KMS-11 (cell line): ENCODE results near the gene CUL9.

Experiments
- H2AFZ ChIP-seq: fragments of 200-600 bp; sonication (generic); 2 replicates; pipeline ENCODE4 v1.6.1; 2016; ENCODE audit warnings: antibody characterized with exemption, mixed run types, low read depth
- H3K27ac ChIP-seq: fragments of 200-600 bp; sonication (generic); 2 replicates; pipeline ENCODE4 v1.6.1; 2016; ENCODE audit warnings: mild to moderate bottlenecking, mixed run types
- H3K27me3 ChIP-seq: fragments of 200-600 bp; sonication (generic); 2 replicates; pipeline ENCODE4 v1.6.1; 2017; ENCODE audit warnings: mild to moderate bottlenecking, low read depth, mixed run types, moderate library complexity; ENCODE audit not compliant: insufficient read depth
- H3K36me3 ChIP-seq: fragments of 200-600 bp; sonication (generic); 2 replicates; pipeline ENCODE4 v1.6.1; 2017; ENCODE audit warnings: mild to moderate bottlenecking, mixed run types; ENCODE audit not compliant: insufficient read depth
- H3K4me1 ChIP-seq: fragments of 200-600 bp; sonication (generic); 2 replicates; pipeline ENCODE4 v1.6.1; 2016; ENCODE audit warnings: mild to moderate bottlenecking, low read depth, mixed run types; ENCODE audit not compliant: poor library complexity, severe bottlenecking
- H3K4me2 ChIP-seq: fragments of 200-600 bp; sonication (generic); 2 replicates; pipeline ENCODE4 v1.7.0; 2016; ENCODE audit warnings: mild to moderate bottlenecking, mixed run types
- H3K4me3 ChIP-seq: fragments of 200-600 bp; sonication (generic); IDR thresholded peaks from 2 replicates; pipeline ENCODE4 v1.6.1; 2017; ENCODE audit warnings: low read depth, low read length, mixed read lengths; ENCODE audit not compliant: insufficient read depth
- H3K79me2 ChIP-seq: fragments of 200-600 bp; sonication (generic); 2 replicates; pipeline ENCODE4 v1.6.1; 2016; ENCODE audit warnings: low read depth, mixed run types; ENCODE audit not compliant: insufficient read depth
- H3K9ac ChIP-seq: fragments of 200-600 bp; sonication (generic); 2 replicates; pipeline ENCODE4 v1.6.1; 2016; ENCODE audit warnings: mild to moderate bottlenecking, mixed run types
- H4K20me1 ChIP-seq: fragments of 200-600 bp; sonication (generic); 2 replicates; pipeline ENCODE4 v1.6.1; 2016; ENCODE audit warnings: mild to moderate bottlenecking, mixed run types; ENCODE audit not compliant: insufficient read depth
- CTCF ChIP-seq: fragments of 200-600 bp; sonication (generic); conservative IDR thresholded peaks from 2 replicates; pipeline ENCODE4 v1.6.1; 2017; ENCODE audit warnings: low read depth, mild to moderate bottlenecking, antibody characterized with exemption, low read length, moderate library complexity, mixed read lengths

CUL9 gene

GRCh38 chr6:43184268-43184985 lies 2.4 kb downstream of the CUL9 start:
- Histone ChIP-seq H3K9ac (no peak overlapping the region), H3K79me2 (peaks cover 7% of the 10 kb centered on the region; the same call in 1 of the 2 replicates), H3K36me3 (no peaks in the 10 kb centered on the region), H3K27me3 (no peaks in the 10 kb centered on the region), H3K4me2 (no peak overlapping the region), H4K20me1 (no peaks in the 10 kb centered on the region), H3K4me3 (no peak overlapping the region), H3K4me1 (peaks cover 13% of the 10 kb centered on the region), H3K27ac (no peak overlapping the region), H2AFZ (no peak overlapping the region)
- no peak for TF ChIP-seq CTCF

GRCh38 chr6:43185391-43185985 lies 3.5 kb downstream of the CUL9 start:
- Histone ChIP-seq H3K27me3 (no peaks in the 10 kb centered on the region), H3K79me2 (peaks cover 7% of the 10 kb centered on the region; the same call in 1 of the 2 replicates), H4K20me1 (no peaks in the 10 kb centered on the region), H3K27ac (no peak overlapping the region), H3K4me2 (no peak overlapping the region), H3K9ac (no peak overlapping the region), H3K36me3 (no peaks in the 10 kb centered on the region), H3K4me3 (no peak overlapping the region), H2AFZ (no peak overlapping the region), H3K4me1 (peaks cover 13% of the 10 kb centered on the region)
- no peak for TF ChIP-seq CTCF

- no peak overlapping the region for H3K9ac ChIP-seq
- no peak overlapping the region for H3K27ac ChIP-seq
- no peak overlapping the region for H3K4me3 ChIP-seq
- no peak for TF ChIP-seq CTCF
- H2AFZ ChIP-seq = no peak overlapping the region
- H3K79me2 ChIP-seq = peaks cover 7% of the 10 kb centered on the region; the same call in 1 of the 2 replicates
- H3K4me1 ChIP-seq = peaks cover 12% of the 10 kb centered on the region
- no peak overlapping the region for H3K4me2 ChIP-seq
- no peaks in the 10 kb centered on the region for H4K20me1 ChIP-seq
- no peaks in the 10 kb centered on the region for H3K27me3 ChIP-seq
- no peaks in the 10 kb centered on the region for H3K36me3 ChIP-seq
These were observed 4.0 kb downstream of the CUL9 start for GRCh38 chr6:43186019-43186418.

- no peak overlapping the region for H3K27ac ChIP-seq
- peaks cover 6% of the 10 kb centered on the region for H3K4me1 ChIP-seq
- H4K20me1 ChIP-seq = no peaks in the 10 kb centered on the region
- H2AFZ ChIP-seq = no peak overlapping the region
- no peak overlapping the region for H3K9ac ChIP-seq
- no peaks in the 10 kb centered on the region for H3K36me3 ChIP-seq
- H3K79me2 ChIP-seq = peaks cover 7% of the 10 kb centered on the region; the same call in 1 of the 2 replicates
- H3K27me3 ChIP-seq = no peaks in the 10 kb centered on the region
- no peak overlapping the region for H3K4me2 ChIP-seq
- no peak for TF ChIP-seq CTCF
- H3K4me3 ChIP-seq = no peak overlapping the region
These were observed 4.7 kb downstream of the CUL9 start for GRCh38 chr6:43186706-43187105.
